Epithelial cell of prostate (primary cell): ENCODE data around the gene IQSEC1.

Experiments used
- DNase-seq: peaks from one replicate; pipeline ENCODE4 v3.0.0-alpha.2; 2011; ENCODE audit warnings: low read depth, low spot score
- H3K27ac ChIP-seq: fragments of 450-650 bp; 2 replicates; pipeline ENCODE4 v1.5.1; 2017; ENCODE audit warnings: mild to moderate bottlenecking

The IQSEC1 gene

GRCh38 chr3:12962292-12962691 lies 110.9 kb downstream of the IQSEC1 start:
- no peak overlapping the region for H3K27ac ChIP-seq
- no peak for DNase-seq

GRCh38 chr3:12961697-12962036 lies 111.6 kb downstream of the IQSEC1 start:
- no peak for DNase-seq
- H3K27ac ChIP-seq: no peak overlapping the region

DNA sequence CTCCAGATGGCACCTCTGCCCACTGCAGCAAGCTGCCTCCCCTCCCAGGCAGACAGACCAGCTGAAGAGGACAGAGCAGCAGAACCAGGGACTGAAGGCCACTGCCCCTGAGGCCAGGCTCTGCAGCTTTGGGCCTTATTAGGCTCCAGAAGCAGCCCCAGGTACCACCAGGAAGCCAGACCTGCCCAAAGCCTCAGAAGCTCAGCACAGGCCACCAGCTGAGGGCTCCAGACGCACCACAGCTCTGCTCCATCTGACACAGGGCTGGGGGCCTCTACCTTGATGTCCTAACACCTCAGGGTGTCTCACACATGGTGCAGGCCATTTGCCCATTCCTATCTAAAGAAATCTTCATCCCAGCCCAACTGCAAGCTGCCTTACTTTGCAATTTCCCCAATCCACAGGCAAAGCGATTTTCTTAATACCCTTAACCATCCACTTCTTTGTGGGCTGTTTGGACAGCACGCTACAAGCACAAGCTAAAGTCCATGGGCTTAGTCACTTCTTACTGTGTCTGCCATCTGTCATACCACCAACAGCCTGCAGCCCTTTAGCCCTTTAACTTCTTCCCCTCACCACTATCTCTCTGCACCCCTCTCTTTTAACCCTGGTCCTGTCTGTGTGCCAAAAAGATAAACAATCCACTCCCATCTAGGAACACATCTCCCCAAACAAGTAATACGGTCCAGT lies 112.1 kb downstream of the IQSEC1 start:
- no peak overlapping the region for H3K27ac ChIP-seq
- DNase-seq: no peak

- DNase-seq: no peak
- H3K27ac ChIP-seq: no peak overlapping the region
These were observed 112.7 kb downstream of the IQSEC1 start for GRCh38 chr3:12960497-12960896.

DNA sequence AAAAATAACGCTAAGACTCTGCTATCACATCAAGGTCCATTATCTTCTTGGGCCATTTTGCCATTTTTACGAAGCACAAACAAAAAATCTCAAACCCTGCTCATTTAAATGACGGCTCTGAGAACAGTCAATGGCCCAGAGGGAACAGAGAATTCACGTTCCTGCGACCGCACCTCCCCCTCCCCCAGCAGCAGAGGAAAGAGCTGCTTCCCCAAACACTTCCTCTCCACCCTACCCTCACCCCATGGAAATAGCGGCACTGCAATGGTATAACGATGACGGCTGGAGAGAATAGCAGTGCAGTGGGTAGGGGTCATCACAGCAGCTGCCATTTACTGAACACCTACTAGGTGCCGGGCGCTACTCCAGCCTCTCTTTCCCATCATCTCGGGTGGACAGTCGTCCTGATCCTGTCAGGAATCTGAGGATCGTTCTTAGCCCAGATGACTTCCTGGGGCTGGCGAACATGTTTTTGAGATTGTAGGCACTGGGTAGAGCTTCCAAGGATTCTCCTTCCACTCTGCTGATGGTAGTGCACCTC lies 113.3 kb downstream of the IQSEC1 start:
- no peak overlapping the region for H3K27ac ChIP-seq

DNA sequence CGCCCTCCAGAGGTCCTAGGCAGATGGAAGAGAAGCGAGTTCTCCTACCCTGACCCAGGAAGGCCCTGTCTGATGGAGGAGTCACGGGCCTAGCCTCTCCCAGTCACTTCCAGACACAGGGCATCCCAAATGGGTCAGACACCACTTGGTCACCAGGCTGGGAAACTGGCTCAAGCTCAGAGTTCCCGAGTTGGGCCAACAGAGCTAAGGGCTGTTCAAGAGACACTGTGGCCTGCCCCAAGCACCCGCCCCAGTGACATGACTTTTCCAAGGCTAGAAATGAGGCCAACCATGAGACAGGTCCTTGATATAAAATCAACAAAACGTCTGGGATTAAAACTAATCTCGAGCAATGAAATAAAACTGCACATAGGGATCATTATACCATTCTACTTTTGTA lies 113.8 kb downstream of the IQSEC1 start:
- DNase-seq: no peak
- no peak overlapping the region for H3K27ac ChIP-seq

More for the DNA sequence above, 113.3 kb downstream of the IQSEC1 start:
- DNase-seq: no peak

DNA sequence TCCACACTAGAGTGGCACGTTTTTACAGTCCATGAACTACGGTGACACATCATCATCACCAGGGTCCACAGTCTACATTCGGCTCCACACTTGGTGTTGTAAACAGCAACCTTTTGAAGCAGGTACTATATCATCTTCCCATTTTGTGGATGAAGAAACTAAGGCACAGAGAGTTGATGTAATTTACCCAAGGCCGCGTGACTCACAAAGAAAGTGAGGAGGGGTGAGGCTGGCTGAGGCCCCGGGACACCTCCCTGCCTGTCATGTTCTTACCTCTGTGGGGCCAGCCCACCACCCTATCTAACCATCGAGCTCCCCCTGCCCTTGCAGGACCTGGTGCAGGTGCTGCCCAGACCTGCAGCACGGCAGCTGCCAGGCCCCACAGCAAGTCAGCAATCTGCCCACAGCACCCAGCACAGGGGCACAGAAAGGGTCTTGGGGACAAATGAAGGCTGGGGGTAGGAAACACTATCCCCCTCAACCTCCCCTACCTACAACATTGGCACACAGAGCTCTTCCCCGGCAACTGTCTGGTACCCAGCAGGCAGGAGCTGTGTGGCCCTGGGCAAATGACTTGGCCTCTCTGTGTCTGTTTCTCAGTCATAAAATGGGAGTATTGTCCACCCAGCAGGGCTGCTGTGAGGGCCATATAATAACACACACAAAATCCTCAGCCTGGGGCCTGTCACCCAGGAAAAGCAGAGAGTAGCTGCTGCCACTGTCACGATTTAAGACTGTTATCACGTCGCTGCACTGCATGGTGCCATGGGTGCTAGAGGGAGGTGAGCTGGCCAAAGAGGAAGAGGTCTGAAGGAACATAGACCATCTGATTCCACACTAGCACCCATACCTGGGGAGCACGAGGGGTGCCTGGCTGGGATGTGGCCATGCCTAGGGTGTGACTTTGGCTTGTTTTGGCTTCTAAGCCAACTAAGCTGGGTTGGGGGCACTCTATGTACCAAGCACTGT lies 115.1 kb downstream of the IQSEC1 start:
- H3K27ac ChIP-seq: no peak overlapping the region
- DNase-seq: no peak

GRCh38 chr3:12957339-12957738 lies 115.9 kb downstream of the IQSEC1 start:
- no peak overlapping the region for H3K27ac ChIP-seq
- no peak for DNase-seq

DNA sequence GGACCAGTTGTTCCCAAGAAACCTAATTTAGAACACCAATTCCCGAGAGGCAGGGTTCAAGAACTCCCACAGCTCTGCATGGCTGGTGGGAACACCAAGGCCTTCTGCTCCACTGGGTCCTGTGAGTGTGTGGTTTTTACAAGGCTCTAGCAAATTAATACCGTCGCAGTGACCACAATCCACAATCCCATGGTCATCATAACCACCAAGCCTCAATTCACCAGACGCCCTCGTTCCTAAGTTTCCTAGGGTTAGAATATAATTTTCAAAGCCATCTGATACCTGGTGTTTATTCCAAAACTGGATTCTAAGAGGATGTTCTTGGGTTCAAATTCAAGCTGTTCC lies 116.9 kb downstream of the IQSEC1 start:
- H3K27ac ChIP-seq: no peak overlapping the region
- DNase-seq: no peak

DNA sequence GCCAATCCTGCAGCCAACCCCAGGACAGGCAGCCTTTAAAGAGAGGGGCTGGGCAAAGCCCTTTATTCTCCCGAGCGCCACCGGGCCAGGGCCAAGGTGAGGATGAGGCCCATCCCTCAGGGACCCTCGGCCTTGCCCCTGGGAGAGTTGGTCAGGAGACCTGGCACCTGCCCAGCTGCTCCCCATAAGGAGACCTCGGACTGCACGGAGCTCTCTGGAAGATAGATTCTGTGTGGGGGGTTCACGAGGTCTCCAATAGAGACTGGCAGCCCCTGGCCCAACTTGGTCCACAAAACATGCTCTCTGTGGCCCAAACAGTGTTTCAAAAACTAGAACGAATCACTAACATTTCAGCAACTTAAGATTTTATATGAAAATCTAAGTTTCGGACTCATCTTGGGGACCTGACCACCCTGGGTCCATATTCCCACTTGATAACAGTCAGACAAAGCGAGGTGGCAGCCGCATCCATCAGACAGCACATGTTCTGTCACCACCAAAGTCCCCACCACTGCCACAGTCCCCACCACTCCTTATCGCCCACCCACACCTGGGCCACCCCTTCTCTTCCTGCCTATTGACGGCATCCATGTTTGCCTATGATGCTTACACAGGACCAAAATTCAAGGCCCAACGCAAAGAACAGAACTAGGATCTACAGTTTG lies 117.4 kb downstream of the IQSEC1 start:
- no peak for DNase-seq
- H3K27ac ChIP-seq: no peak overlapping the region

- H3K27ac ChIP-seq: no peak overlapping the region
- DNase-seq: no peak
These were observed 118.2 kb downstream of the IQSEC1 start for GRCh38 chr3:12954891-12955650.

DNA sequence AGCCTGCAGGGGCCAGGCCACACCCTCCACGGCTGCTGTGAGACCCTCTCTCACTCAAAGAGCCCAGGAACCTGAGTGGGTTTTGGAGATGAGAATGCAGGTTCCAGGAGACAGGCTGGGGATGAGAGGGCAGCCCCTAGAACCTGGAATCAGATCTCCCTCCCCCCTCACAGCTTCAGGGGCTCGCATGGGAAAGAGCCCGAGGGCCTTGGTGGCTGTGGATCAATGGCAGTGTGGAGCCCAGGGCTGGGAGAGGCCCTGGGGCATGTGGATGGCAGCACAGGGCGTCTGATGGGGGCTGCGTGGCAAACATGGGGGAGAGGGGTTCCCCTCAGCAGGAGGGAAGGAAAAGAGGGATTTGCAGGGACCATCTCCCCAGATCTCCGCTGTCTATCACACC lies 119.0 kb downstream of the IQSEC1 start:
- H3K27ac ChIP-seq: no peak overlapping the region
- DNase-seq: no peak

- H3K27ac ChIP-seq: no peak overlapping the region
- no peak for DNase-seq
These were observed 119.8 kb downstream of the IQSEC1 start for GRCh38 chr3:12953201-12953995.

DNA sequence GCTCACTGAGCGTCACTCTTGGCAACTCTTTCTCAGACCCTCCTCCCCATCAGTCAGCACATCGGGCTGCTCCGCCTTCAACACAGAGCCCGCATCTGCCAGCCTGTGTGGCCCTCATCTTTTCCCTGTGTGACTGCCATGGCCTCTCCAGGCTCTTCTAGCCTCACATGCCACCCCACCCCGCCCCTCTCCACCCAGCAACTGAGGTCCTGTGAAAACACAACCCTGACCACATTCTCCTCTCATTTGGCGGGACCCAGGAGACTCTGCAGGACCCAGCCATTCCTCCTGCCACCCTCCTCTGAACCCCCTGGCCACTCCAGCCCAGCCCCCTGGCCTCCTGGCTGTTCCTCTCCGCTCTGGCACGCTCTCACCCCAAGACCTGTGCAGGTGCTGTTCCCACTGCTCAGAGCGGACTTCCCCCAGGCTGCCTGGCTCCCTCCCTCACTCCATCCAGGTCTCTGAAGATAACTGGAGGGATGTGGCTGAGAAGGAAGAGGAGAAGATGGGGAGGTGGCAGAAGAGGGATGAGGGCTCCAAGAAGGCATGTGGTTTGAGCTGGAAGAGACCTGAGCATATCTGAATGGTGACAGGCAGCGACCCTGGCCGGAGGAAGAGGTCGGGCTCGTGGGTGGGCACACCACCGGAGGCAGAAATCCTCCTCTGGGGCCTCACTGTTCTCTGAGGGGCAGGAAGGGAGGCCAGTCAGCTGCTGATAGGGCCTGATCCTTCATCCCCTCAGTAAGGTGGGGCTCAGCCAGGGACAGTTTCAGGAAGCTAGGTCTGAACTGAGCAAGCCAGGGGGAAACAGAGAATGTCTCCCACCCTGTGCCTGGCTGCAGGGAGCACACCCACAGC lies 120.7 kb downstream of the IQSEC1 start:
- DNase-seq: no peak
- H3K27ac ChIP-seq: no peak overlapping the region

- DNase-seq: no peak
These were observed 124.1 kb downstream of the IQSEC1 start for GRCh38 chr3:12948891-12949711.

DNA sequence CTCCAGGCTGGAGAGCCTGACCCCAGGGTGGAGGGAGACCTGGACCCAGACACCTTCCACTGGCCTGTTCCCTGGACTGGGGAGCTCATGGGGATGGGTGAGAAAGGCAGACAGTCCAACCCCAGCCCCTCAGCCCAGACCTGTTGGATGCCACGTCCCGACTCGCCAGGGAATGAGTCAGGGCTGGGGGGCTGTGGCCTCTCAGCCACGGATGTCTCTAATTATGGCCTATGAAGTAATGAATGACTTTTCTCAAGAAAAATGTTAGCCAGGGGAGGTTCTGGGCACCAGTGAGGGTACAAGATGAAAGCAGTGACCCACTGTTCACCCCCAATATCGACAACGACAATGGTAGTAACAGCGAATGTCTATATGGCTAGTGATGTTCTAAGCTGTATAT lies 124.9 kb downstream of the IQSEC1 start:
- H3K27ac ChIP-seq: peak overlapping the region; percentile 28
- no peak for DNase-seq

More at GRCh38 chr3:12948891-12949711, 124.1 kb downstream of the IQSEC1 start:
- H3K27ac ChIP-seq: no peak overlapping the region

GRCh38 chr3:12947504-12948369 lies 125.5 kb downstream of the IQSEC1 start:
- DNase-seq: peak; percentile 27
- H3K27ac ChIP-seq: peak overlapping the region; percentile 28
